Stimulated activated CD4-positive, alpha-beta T cell treated with anti-CD3 and anti-CD28 coated beads, Interleukin-15, amount 100 ng/mL, for 1 hour (primary cell): Measurements from ENCODE around the gene CDYL.

ENCODE experiments used
- DNase-seq, 2 donors: peaks; one replicate each; pipeline ENCODE4 v3.0.0-alpha.2; 2020; ENCODE audit warnings: low read depth in 1 of 2, low spot score in 1 of 2

CDYL gene

GRCh38 chr6:4931530-4932227 lies 155.5 kb downstream of the CDYL start:
- no peak for DNase-seq

- no peak for DNase-seq
Measured at GRCh38 chr6:4932228-4932903, 156.2 kb downstream of the CDYL start.

GRCh38 chr6:4935486-4935885 lies 159.3 kb downstream of the CDYL start:
- DNase-seq, result no peak

- no peak for DNase-seq
Measured at GRCh38 chr6:4935975-4936680, 159.9 kb downstream of the CDYL start.

- DNase-seq, result no peak
Measured at GRCh38 chr6:4936681-4937041, 160.5 kb downstream of the CDYL start.

- no peak for DNase-seq
Measured at GRCh38 chr6:4937414-4937813, 161.2 kb downstream of the CDYL start.

GRCh38 chr6:4939241-4939640 lies 163.0 kb downstream of the CDYL start:
- DNase-seq, result no peak

- DNase-seq, result no peak
Measured at GRCh38 chr6:4940416-4940815, 164.2 kb downstream of the CDYL start.

GRCh38 chr6:4941782-4942672 lies 165.8 kb downstream of the CDYL start:
- no peak for DNase-seq

GRCh38 chr6:4942673-4943009 lies 166.4 kb downstream of the CDYL start:
- DNase-seq, result no peak

- no peak for DNase-seq
Measured at GRCh38 chr6:4943716-4944115, 167.5 kb downstream of the CDYL start.

- DNase-seq, result no peak
Measured at GRCh38 chr6:4944325-4944724, 168.1 kb downstream of the CDYL start.

GRCh38 chr6:4946521-4946920 lies 170.3 kb downstream of the CDYL start:
- DNase-seq, result no peak

- no peak for DNase-seq
Measured at GRCh38 chr6:4947716-4948115, 171.5 kb downstream of the CDYL start.

GRCh38 chr6:4948781-4949450 lies 172.7 kb downstream of the CDYL start:
- no peak for DNase-seq

- no peak for DNase-seq
Measured at GRCh38 chr6:4950076-4950475, 173.9 kb downstream of the CDYL start.

GRCh38 chr6:4950836-4951533 lies 174.8 kb downstream of the CDYL start:
- no peak for DNase-seq

GRCh38 chr6:4953440-4953839 lies 177.2 kb downstream of the CDYL start:
- no peak for DNase-seq

- DNase-seq, result no peak
Measured at GRCh38 chr6:4956625-4957024, 180.4 kb downstream of the CDYL start.

- no peak for DNase-seq
Measured at GRCh38 chr6:4957521-4958231, 181.5 kb downstream of the CDYL start.
